DOHH2 (cell line): ENCODE measurements around the gene BCLAF3.

Source experiments
- H3F3A ChIP-seq: fragments of 200-600 bp; sonication (generic), shearing (Covaris generic); 2 replicates; pipeline ENCODE4 v1.6.0; 2016; ENCODE audit warnings: antibody characterized with exemption, mild to moderate bottlenecking; ENCODE audit not compliant: control insufficient read depth, insufficient read depth
- H3K27ac ChIP-seq: fragments of 200-600 bp; sonication (generic); 2 replicates; pipeline ENCODE4 v1.5.1; 2014; ENCODE audit warnings: low read depth, mild to moderate bottlenecking, low read length, moderate library complexity
- H3K27me3 ChIP-seq: fragments of 200-600 bp; sonication (generic); 2 replicates; pipeline ENCODE4 v1.6.1; 2014; ENCODE audit warnings: mild to moderate bottlenecking, low read length, mixed read lengths; ENCODE audit not compliant: control insufficient read depth
- H3K36me3 ChIP-seq: fragments of 200-600 bp; sonication (generic); 2 replicates; pipeline ENCODE4 v1.6.1; 2014; ENCODE audit warnings: mild to moderate bottlenecking, low read length, moderate library complexity, mixed read lengths; ENCODE audit not compliant: control insufficient read depth
- H3K4me1 ChIP-seq: fragments of 200-600 bp; sonication (generic); 2 replicates; pipeline ENCODE4 v1.6.1; 2014; ENCODE audit warnings: mild to moderate bottlenecking, low read length, mixed read lengths; ENCODE audit not compliant: control insufficient read depth
- H3K4me2 ChIP-seq: fragments of 200-600 bp; sonication (generic); 2 replicates; pipeline ENCODE4 v1.6.0; 2014; ENCODE audit warnings: mild to moderate bottlenecking, low read length, moderate library complexity
- H3K4me3 ChIP-seq: fragments of 200-600 bp; sonication (generic); 2 replicates; pipeline ENCODE4 v1.5.1; 2014; ENCODE audit warnings: mild to moderate bottlenecking, low read length, mixed read lengths
- H3K79me2 ChIP-seq: fragments of 200-600 bp; sonication (generic); 2 replicates; pipeline ENCODE4 v1.6.1; 2014; ENCODE audit warnings: mild to moderate bottlenecking, low read length, mixed read lengths; ENCODE audit not compliant: control insufficient read depth
- H3K9me2 ChIP-seq: fragments of 200-600 bp; sonication (generic); replicated peaks from 2 replicates; pipeline ENCODE4 v1.6.1; 2014; ENCODE audit warnings: mild to moderate bottlenecking, low read length, mixed read lengths; ENCODE audit not compliant: control insufficient read depth
- H3K9me3 ChIP-seq: fragments of 200-600 bp; sonication (generic); 2 replicates; pipeline ENCODE4 v1.6.1; 2014; ENCODE audit warnings: antibody characterized with exemption, low read length, mixed read lengths; ENCODE audit not compliant: control insufficient read depth, insufficient read depth
- H4K20me1 ChIP-seq: fragments of 200-600 bp; sonication (generic); 2 replicates; pipeline ENCODE4 v1.6.0; 2014; ENCODE audit warnings: low read depth, mild to moderate bottlenecking, antibody characterized with exemption, low read length, moderate library complexity; ENCODE audit not compliant: control insufficient read depth, insufficient read depth
- CTCF ChIP-seq: fragments of 200-600 bp; sonication (generic); IDR thresholded peaks from one replicate; pipeline ENCODE4 v1.5.1; 2014; ENCODE audit warnings: antibody characterized with exemption, mild to moderate bottlenecking, low read depth, low read length; ENCODE audit not compliant: poor library complexity, severe bottlenecking
- EZH2phosphoT487 ChIP-seq: fragments of 200-600 bp; sonication (generic); IDR thresholded peaks from 2 replicates; pipeline ENCODE4 v1.6.1; 2017; ENCODE audit warnings: borderline replicate concordance, mild to moderate bottlenecking, antibody characterized with exemption, low read length, moderate library complexity, mixed read lengths

The BCLAF3 gene

GRCh38 chrX:20032201-20032600 lies 41.3 kb upstream of the BCLAF3 start:
- no peak for TF ChIP-seq CTCF
- TF ChIP-seq EZH2phosphoT487 = no peak
- H3K9me3 ChIP-seq = no peaks in the 10 kb centered on the region
- H3F3A ChIP-seq = no peaks in the 10 kb centered on the region
- H3K27me3 ChIP-seq = no peaks in the 10 kb centered on the region
- H3K4me1 ChIP-seq = no peaks in the 10 kb centered on the region
- no peaks in the 10 kb centered on the region for H3K36me3 ChIP-seq
- no peaks in the 10 kb centered on the region for H3K9me2 ChIP-seq
- H3K4me3 ChIP-seq = no peak overlapping the region
- H4K20me1 ChIP-seq = no peaks in the 10 kb centered on the region
- no peak overlapping the region for H3K27ac ChIP-seq
- H3K79me2 ChIP-seq = no peaks in the 10 kb centered on the region
- H3K4me2 ChIP-seq = no peak overlapping the region

GRCh38 chrX:20029728-20030127 lies 38.9 kb upstream of the BCLAF3 start:
- Histone ChIP-seq H3F3A (no peaks in the 10 kb centered on the region), H3K9me3 (no peaks in the 10 kb centered on the region), H3K9me2 (no peaks in the 10 kb centered on the region), H3K79me2 (no peaks in the 10 kb centered on the region), H3K27me3 (no peaks in the 10 kb centered on the region), H3K27ac (no peak overlapping the region), H3K4me3 (no peak overlapping the region), H3K36me3 (no peaks in the 10 kb centered on the region), H3K4me2 (no peak overlapping the region), H3K4me1 (no peaks in the 10 kb centered on the region), H4K20me1 (no peaks in the 10 kb centered on the region)
- TF ChIP-seq CTCF (no peak), EZH2phosphoT487 (no peak)

- Histone ChIP-seq H3K79me2 (no peaks in the 10 kb centered on the region), H3K27ac (no peak overlapping the region), H3K4me1 (no peaks in the 10 kb centered on the region), H3K4me2 (no peak overlapping the region), H3K9me2 (no peaks in the 10 kb centered on the region), H4K20me1 (no peaks in the 10 kb centered on the region), H3K4me3 (no peak overlapping the region), H3K36me3 (no peaks in the 10 kb centered on the region), H3F3A (no peaks in the 10 kb centered on the region), H3K27me3 (no peaks in the 10 kb centered on the region), H3K9me3 (no peaks in the 10 kb centered on the region)
- TF ChIP-seq EZH2phosphoT487 (no peak), CTCF (no peak)
Measured at GRCh38 chrX:20028588-20028987, 37.7 kb upstream of the BCLAF3 start.

DNA sequence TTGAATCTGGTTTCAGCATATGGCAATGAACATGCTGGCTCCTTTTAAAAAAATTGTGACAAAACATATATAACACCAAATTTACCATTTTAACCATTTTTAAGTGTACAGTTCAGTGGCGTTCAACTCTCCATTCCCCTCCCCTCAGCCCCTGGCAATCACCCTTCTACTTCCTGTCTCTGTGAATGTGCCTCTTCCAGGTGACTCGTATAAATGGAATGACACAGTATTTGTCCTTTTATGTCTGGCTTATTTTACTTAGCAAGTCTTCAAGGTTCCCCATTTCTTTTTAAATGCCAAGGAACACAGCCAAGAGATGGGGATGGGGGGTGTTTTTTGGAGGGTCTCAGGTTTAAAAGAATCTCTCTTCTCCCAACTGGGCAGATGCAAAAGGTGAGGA lies 35.4 kb upstream of the BCLAF3 start:
- Histone ChIP-seq H3K4me1 (no peaks in the 10 kb centered on the region), H3K27ac (no peak overlapping the region), H3K9me2 (no peaks in the 10 kb centered on the region), H4K20me1 (no peaks in the 10 kb centered on the region), H3K9me3 (no peaks in the 10 kb centered on the region), H3F3A (no peaks in the 10 kb centered on the region), H3K79me2 (no peaks in the 10 kb centered on the region), H3K4me2 (no peak overlapping the region), H3K36me3 (no peaks in the 10 kb centered on the region), H3K4me3 (no peak overlapping the region), H3K27me3 (no peaks in the 10 kb centered on the region)
- TF ChIP-seq EZH2phosphoT487 (no peak), CTCF (no peak)
